ENCODE results near the gene INTS3. TPM values are rescaled to one million over a fixed set of nuclear protein-coding genes. Genes with fewer than 3 reads are reported as not detected.
A peak's percentile ranks its signal among the peaks of the same experiment; 100 is the strongest.

Gene INTS3
- total RNA-seq, 1 donor from 2014 or later = 79.2 TPM

DNA sequence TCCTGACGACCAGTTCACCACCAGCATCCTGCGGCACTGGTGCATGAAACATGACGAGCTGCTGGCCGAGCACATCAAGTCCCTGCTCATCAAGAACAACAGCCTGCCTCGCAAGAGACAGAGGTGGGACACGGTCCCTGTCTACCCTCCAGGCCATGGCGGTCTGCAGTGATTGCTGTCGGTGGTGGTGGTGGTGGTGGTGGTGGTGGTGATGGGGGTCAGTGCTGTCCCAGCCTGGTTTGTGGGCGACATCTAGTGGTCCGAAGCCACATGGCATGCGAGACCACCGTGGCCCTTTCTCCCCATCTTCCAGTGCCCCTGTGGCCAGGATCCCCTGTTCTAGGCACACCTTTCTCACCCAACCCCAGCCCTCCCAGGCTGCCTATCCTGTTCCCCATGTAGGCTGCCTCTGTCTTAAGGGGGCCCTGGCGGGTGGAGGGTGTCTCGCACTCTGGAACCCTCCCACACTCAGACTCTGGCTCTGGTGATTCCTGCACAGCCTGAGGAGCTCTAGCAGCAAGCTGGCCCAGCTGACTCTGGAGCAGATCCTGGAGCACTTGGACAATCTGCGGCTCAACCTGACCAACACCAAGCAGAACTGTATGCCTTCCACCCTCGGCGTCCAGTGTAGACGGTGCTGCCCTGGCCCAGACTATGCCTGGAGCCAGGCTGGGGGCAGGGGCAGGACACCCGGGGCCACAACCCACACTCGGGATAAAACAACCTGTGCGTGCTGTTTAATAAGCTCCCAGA lies 44.2 kb downstream of the INTS3 start:
- peaks cover 8% of the 10 kb centered on the region for H3K27me3 Mint-ChIP-seq (ENCODE audit: low read depth)
- H3K4me3 Mint-ChIP-seq = no peak overlapping the region
- H3K4me1 Mint-ChIP-seq = peaks cover 10% of the 10 kb centered on the region
- H3K9me3 Mint-ChIP-seq = no peaks in the 10 kb centered on the region
- peak; percentile 75 for DNase-seq (ENCODE audit: low read depth, low spot score)
- H3K36me3 Mint-ChIP-seq (ENCODE audit: low read depth) = peaks cover 4% of the 10 kb centered on the region
- no peak overlapping the region for H3K27ac Mint-ChIP-seq (ENCODE audit: unreplicated experiment)
- peak; percentile 60 for TF ChIP-seq CTCF (conservative IDR thresholded peaks at IDR 0.05)

DNA sequence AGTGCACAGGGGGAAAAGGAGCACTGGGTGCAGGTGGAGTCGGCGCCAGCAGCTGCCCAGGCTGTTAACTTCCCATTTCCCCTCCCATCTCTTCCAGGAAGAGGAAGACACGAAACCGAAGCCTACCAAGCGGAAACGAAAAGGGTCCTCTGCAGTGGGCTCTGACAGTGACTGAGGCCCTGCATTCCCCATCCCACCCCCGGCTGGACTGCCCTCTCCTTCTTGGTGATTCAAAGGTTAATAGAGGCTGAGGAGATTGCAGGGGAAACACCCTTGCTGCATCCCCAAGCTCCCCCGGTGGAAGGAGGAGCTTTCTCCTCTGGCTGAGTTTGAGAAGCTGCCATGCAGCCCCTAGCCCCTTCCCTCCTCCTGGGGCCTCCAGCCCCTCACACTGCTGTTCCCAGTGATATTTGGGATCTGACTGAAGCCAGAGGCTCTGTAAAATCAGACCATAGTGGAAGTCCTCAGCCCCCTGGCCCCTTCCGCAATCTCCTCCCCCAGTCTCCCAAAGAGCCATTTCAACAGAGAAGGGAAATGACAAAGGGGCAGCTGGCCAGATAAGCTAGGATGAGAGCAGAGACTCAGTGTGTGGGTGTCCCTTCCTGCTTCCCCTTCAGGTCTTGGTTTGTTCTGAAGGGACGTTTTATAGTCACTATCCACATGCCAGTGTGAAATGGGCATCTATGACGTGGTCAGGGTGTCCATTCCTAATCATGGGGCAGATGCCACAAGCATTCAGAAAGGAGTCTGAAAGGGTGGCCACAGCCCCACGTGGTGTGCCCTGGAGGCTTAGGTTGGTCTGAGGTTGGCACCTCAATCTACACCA lies 45.5 kb downstream of the INTS3 start:
- Mint-ChIP-seq H3K4me1 (peaks cover 17% of the 10 kb centered on the region), H3K4me3 (peak overlapping the region; percentile 59), H3K27me3 (ENCODE audit: low read depth) (peaks cover 11% of the 10 kb centered on the region), H3K27ac (ENCODE audit: unreplicated experiment) (no peak overlapping the region), H3K9me3 (no peaks in the 10 kb centered on the region), H3K36me3 (ENCODE audit: low read depth) (no peaks in the 10 kb centered on the region)
- TF ChIP-seq CTCF (conservative IDR thresholded peaks at IDR 0.05) = no peak
- no peak for DNase-seq (ENCODE audit: low read depth, low spot score)

GRCh38 chr1:153774026-153774595 lies 46.3 kb downstream of the INTS3 start:
- peak overlapping the region; percentile 85 for H3K4me3 Mint-ChIP-seq
- H3K4me1 Mint-ChIP-seq = peaks cover 17% of the 10 kb centered on the region
- H3K27me3 Mint-ChIP-seq (ENCODE audit: low read depth) = peaks cover 11% of the 10 kb centered on the region
- H3K27ac Mint-ChIP-seq (ENCODE audit: unreplicated experiment) = no peak overlapping the region
- no peaks in the 10 kb centered on the region for H3K36me3 Mint-ChIP-seq (ENCODE audit: low read depth)
- no peak for DNase-seq (ENCODE audit: low read depth, low spot score)
- no peaks in the 10 kb centered on the region for H3K9me3 Mint-ChIP-seq
- no peak for TF ChIP-seq CTCF (conservative IDR thresholded peaks at IDR 0.05)

- H3K9me3 Mint-ChIP-seq = no peaks in the 10 kb centered on the region
- peak within 1 kb of the TSS; percentile 85 for H3K4me3 Mint-ChIP-seq
- H3K36me3 Mint-ChIP-seq (ENCODE audit: low read depth) = no peaks in the 10 kb centered on the region
- no peak within 1 kb of the TSS for H3K27ac Mint-ChIP-seq (ENCODE audit: unreplicated experiment)
- peaks cover 17% of the 10 kb centered on the region for H3K4me1 Mint-ChIP-seq
- H3K27me3 Mint-ChIP-seq (ENCODE audit: low read depth) = peaks cover 11% of the 10 kb centered on the region
- no peak for TF ChIP-seq CTCF (conservative IDR thresholded peaks at IDR 0.05)
- DNase-seq (ENCODE audit: low read depth, low spot score) = no peak
Measured at GRCh38 chr1:153774780-153775457, 47.1 kb downstream of the INTS3 start, which contains the start of gene SLC27A3. TSS of gene SLC27A3 (plus strand) at chr1:153775407. CDS start at chr1:153775498, 91 bp downstream.
